Measurements from ENCODE around the gene PCDH1.

DNA sequence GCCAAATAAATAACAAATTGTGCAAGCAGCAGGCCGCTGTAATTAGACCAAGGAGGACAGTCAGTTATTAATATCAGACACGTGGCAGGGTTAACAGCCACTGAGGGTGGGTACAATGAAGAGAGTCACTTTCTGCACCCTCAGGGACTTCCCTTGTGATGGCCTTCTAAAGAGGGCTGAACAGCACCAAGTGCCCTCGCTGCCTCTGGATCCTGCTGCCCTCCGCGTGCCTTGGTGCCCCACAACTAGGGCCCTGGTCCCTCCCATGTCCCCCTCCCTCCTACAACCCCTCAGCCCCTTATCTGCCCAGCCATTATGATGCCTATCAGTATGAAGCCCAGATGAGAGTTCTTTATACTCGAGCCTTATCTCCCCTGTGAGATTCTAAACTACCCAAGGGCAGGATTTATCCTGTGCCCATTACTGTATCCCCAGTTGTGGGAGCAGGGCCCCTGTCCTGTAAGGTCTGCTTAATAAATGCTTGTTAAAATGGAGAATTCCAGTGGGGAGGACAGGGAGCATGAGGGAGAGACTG lies 37.3 kb downstream of the PCDH1 start:
- TF ChIP-seq, protein P1, sequence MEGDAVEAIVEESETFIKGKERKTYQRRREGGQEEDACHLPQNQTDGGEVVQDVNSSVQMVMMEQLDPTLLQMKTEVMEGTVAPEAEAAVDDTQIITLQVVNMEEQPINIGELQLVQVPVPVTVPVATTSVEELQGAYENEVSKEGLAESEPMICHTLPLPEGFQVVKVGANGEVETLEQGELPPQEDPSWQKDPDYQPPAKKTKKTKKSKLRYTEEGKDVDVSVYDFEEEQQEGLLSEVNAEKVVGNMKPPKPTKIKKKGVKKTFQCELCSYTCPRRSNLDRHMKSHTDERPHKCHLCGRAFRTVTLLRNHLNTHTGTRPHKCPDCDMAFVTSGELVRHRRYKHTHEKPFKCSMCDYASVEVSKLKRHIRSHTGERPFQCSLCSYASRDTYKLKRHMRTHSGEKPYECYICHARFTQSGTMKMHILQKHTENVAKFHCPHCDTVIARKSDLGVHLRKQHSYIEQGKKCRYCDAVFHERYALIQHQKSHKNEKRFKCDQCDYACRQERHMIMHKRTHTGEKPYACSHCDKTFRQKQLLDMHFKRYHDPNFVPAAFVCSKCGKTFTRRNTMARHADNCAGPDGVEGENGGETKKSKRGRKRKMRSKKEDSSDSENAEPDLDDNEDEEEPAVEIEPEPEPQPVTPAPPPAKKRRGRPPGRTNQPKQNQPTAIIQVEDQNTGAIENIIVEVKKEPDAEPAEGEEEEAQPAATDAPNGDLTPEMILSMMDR (IDR thresholded peaks at IDR 0.05) = no peak
- TF ChIP-seq ZFX (IDR thresholded peaks at IDR 0.05; ENCODE audit: borderline replicate concordance) = no peak

Measured in 22Rv1 (cell line).